K562 treated with DMSO at 1 percent for 12 hours (cell line): ENCODE results near the gene VTI1A. TPM values are rescaled to one million over a fixed set of nuclear protein-coding genes. Genes with fewer than 3 reads are reported as not detected.

ENCODE experiments used
- total RNA-seq: library from RNA; unstranded; fragments of 300-600 nt; gene quantifications from 2 replicates; pipeline ENCODE4 v1.2.3, GENCODE V29; 2022; ENCODE audit not compliant: insufficient read depth

The VTI1A gene
- 4.1 and 10.8 TPM in 2 replicates for total RNA-seq

GRCh38 chr10:112446855-112447619 lies at the start of gene VTI1A, which contains the start of gene ZDHHC6:
Gene VTI1A (plus strand): TSS chr10:112447215. CDS start chr10:112447374, 159 bp downstream.
Gene ZDHHC6 (minus strand): TSS chr10:112446914. CDS start chr10:112445436, 1,478 bp downstream.

Other genes starting within 250 kb of the VTI1A start
- gene TECTB, start 163.8 kb upstream of the VTI1A start, total RNA-seq = not detected in 2 replicates
- gene ACSL5, start 73.1 kb upstream of the VTI1A start, total RNA-seq = 0.39 and 0.58 TPM in 2 replicates
- 4.1 and 20.8 TPM in 2 replicates for gene ZDHHC6, start 301 bp upstream of the VTI1A start, total RNA-seq